SJSA1 (cell line): ENCODE results near the gene SLC2A2. TPM values are rescaled to one million over a fixed set of nuclear protein-coding genes. Genes with fewer than 3 reads are reported as not detected.

Experiments
- DNase-seq, 2 experiments: peaks; one replicate each; pipeline ENCODE4 v3.0.0-alpha.2; 2015 to 2020; ENCODE audit warnings: low spot score in 2 of 2, low read depth in 1 of 2
- H3K27ac ChIP-seq: fragments of 250-450 bp; sonication (Bioruptor Pico); 2 replicates; pipeline ENCODE4 v1.5.1; 2020; ENCODE audit warnings: mild to moderate bottlenecking, moderate library complexity
- H3K27me3 ChIP-seq: fragments of 250-450 bp; sonication (Bioruptor Pico); replicated peaks from 2 replicates; pipeline ENCODE4 v1.5.1; 2020; ENCODE audit warnings: mild to moderate bottlenecking, moderate library complexity
- H3K36me3 ChIP-seq: fragments of 250-450 bp; sonication (Bioruptor Pico); 2 replicates; pipeline ENCODE4 v1.5.1; 2020; ENCODE audit warnings: mild to moderate bottlenecking
- H3K4me1 ChIP-seq: fragments of 250-450 bp; sonication (Bioruptor Pico); replicated peaks from 2 replicates; pipeline ENCODE4 v1.6.1; 2021; ENCODE audit warnings: mild to moderate bottlenecking
- H3K4me3 ChIP-seq: fragments of 250-450 bp; sonication (Bioruptor Pico); 2 replicates; pipeline ENCODE4 v1.5.1; 2020; ENCODE audit warnings: mild to moderate bottlenecking
- H3K9me3 ChIP-seq: fragments of 250-450 bp; sonication (Bioruptor Pico); replicated peaks from 2 replicates; pipeline ENCODE4 v1.5.1; 2020; ENCODE audit warnings: mild to moderate bottlenecking
- total RNA-seq: library from RNA; depleted of rRNA; stranded (reverse); fragments of >200 nt; shearing (Covaris generic); gene quantifications from 2 replicates; pipeline ENCODE4 v1.2.3, GENCODE V29; 2014; rRNA removed

SLC2A2 gene
- total RNA-seq, 1 experiment from 2014 or later, result not detected

GRCh38 chr3:170961616-170962400 is 64.7 kb downstream of the SLC2A2 start:
- Histone ChIP-seq H3K9me3 (no peaks in the 10 kb centered on the region), H3K4me1 (no peaks in the 10 kb centered on the region), H3K36me3 (no peaks in the 10 kb centered on the region), H3K4me3 (no peak overlapping the region), H3K27me3 (no peaks in the 10 kb centered on the region), H3K27ac (no peak overlapping the region)
- DNase-seq, result peak in 1 of 2 experiments; percentile 31

- Histone ChIP-seq H3K36me3 (no peaks in the 10 kb centered on the region), H3K4me1 (no peaks in the 10 kb centered on the region), H3K4me3 (no peak overlapping the region), H3K27ac (no peak overlapping the region), H3K9me3 (no peaks in the 10 kb centered on the region), H3K27me3 (no peaks in the 10 kb centered on the region)
- DNase-seq, result no peak
These were observed 67.1 kb downstream of the SLC2A2 start for GRCh38 chr3:170959457-170959856.

- DNase-seq, result no peak
- no peaks in the 10 kb centered on the region for H3K27me3 ChIP-seq
- H3K4me1 ChIP-seq, result no peaks in the 10 kb centered on the region
- no peak overlapping the region for H3K27ac ChIP-seq
- H3K9me3 ChIP-seq, result no peaks in the 10 kb centered on the region
- H3K4me3 ChIP-seq, result no peak overlapping the region
- no peaks in the 10 kb centered on the region for H3K36me3 ChIP-seq
These were observed 69.9 kb downstream of the SLC2A2 start for GRCh38 chr3:170956647-170957046.

GRCh38 chr3:170953736-170954135 is 72.8 kb downstream of the SLC2A2 start:
- Histone ChIP-seq H3K4me1 (no peaks in the 10 kb centered on the region), H3K36me3 (no peaks in the 10 kb centered on the region), H3K9me3 (no peaks in the 10 kb centered on the region), H3K27me3 (no peaks in the 10 kb centered on the region), H3K27ac (no peak overlapping the region), H3K4me3 (no peak overlapping the region)
- no peak for DNase-seq

GRCh38 chr3:170953229-170953628 is 73.3 kb downstream of the SLC2A2 start:
- Histone ChIP-seq H3K4me3 (no peak overlapping the region), H3K27me3 (no peaks in the 10 kb centered on the region)
- DNase-seq, result no peak

GRCh38 chr3:170949211-170949610 is 77.3 kb downstream of the SLC2A2 start:
- no peak for DNase-seq
- no peaks in the 10 kb centered on the region for H3K36me3 ChIP-seq
- no peaks in the 10 kb centered on the region for H3K9me3 ChIP-seq
- H3K4me3 ChIP-seq, result no peak overlapping the region
- no peaks in the 10 kb centered on the region for H3K4me1 ChIP-seq
- no peaks in the 10 kb centered on the region for H3K27me3 ChIP-seq
- no peak overlapping the region for H3K27ac ChIP-seq

More at GRCh38 chr3:170953229-170953628, 73.3 kb downstream of the SLC2A2 start:
- H3K36me3 ChIP-seq, result no peaks in the 10 kb centered on the region
- H3K27ac ChIP-seq, result no peak overlapping the region
- no peaks in the 10 kb centered on the region for H3K4me1 ChIP-seq
- H3K9me3 ChIP-seq, result no peaks in the 10 kb centered on the region

- H3K9me3 ChIP-seq, result no peaks in the 10 kb centered on the region
- H3K4me1 ChIP-seq, result no peaks in the 10 kb centered on the region
- H3K4me3 ChIP-seq, result no peak overlapping the region
- no peak for DNase-seq
- no peaks in the 10 kb centered on the region for H3K36me3 ChIP-seq
- no peak overlapping the region for H3K27ac ChIP-seq
- no peaks in the 10 kb centered on the region for H3K27me3 ChIP-seq
These were observed 79.3 kb downstream of the SLC2A2 start for GRCh38 chr3:170947018-170947769.

Other genes with a start within 250 kb of the SLC2A2 start
- 5.4 and 38.9 TPM in 2 replicates for gene RPL22L1, start 156.5 kb downstream of the SLC2A2 start, total RNA-seq
- 12.2 and 21.0 TPM in 2 replicates for gene EIF5A2, start 118.1 kb downstream of the SLC2A2 start, total RNA-seq